Endothelial cell of umbilical vein (primary cell): ENCODE results near the gene APP. TPM values are rescaled to one million over a fixed set of nuclear protein-coding genes. Genes with fewer than 3 reads are reported as not detected.

Experiments
- BruUV-seq: library from RNA; stranded (reverse); fragments of 400-500 nt; replicated peaks from 2 replicates; lab custom pipeline; 2021; lab: Mats Ljungman, UMichigan
- CTCF ChIA-PET: fragments of 300-600, 350-600 bp; sonication (Branson Sonifier 250); formaldehyde crosslinking; loops from one replicate; lab custom pipeline; 2021; ENCODE audit warnings: antibody characterized with exemption, inconsistent platforms; lab: Charles Lee
- POLR2A ChIA-PET: fragments of 300-600, 350-600 bp; sonication (Branson Sonifier 250); formaldehyde crosslinking; loops from one replicate; lab custom pipeline; 2021; ENCODE audit warnings: antibody characterized with exemption, inconsistent platforms; lab: Charles Lee
- DNase-seq: peaks from one replicate; pipeline ENCODE4 v3.0.0-alpha.2; 2011; ENCODE audit warnings: low read depth, low spot score
- FAIRE-seq: peaks from 2 replicates; lab custom pipeline; 2011; peaks lifted over from hg19 to GRCh38; lab: Jason Lieb, UNC
- H2AFZ ChIP-seq: 2 replicates; pipeline ENCODE4 v1.6.0; 2012; ENCODE audit warnings: low read depth, low read length, control low read depth, inconsistent platforms
- H3K27ac ChIP-seq: 2 replicates; pipeline ENCODE4 v1.5.1; 2011; ENCODE audit warnings: low read depth, mild to moderate bottlenecking, control low read depth, low read length, moderate library complexity; ENCODE audit not compliant: insufficient read depth
- H3K27me3 ChIP-seq, 2 experiments: 2 replicates each; pipeline versions ENCODE4 v1.6.0 to v1.6.1; 2011; ENCODE audit warnings: low read length in 2 of 2, mixed read lengths in 1 of 2; ENCODE audit not compliant: control insufficient read depth in 2 of 2, insufficient read depth in 2 of 2
- H3K36me3 ChIP-seq, 2 experiments: 2 replicates in 1 of 2; 3 replicates in 1 of 2; pipeline ENCODE4 v1.5.1; 2011; ENCODE audit warnings: low read length in 2 of 2, mild to moderate bottlenecking in 1 of 2, moderate library complexity in 1 of 2; ENCODE audit not compliant: control insufficient read depth in 2 of 2, insufficient read depth in 2 of 2; ENCODE audit errors: extremely low read depth in 1 of 2
- H3K4me1 ChIP-seq: 3 replicates; pipeline ENCODE4 v1.5.1; 2011; ENCODE audit warnings: mild to moderate bottlenecking, low read length; ENCODE audit not compliant: control insufficient read depth, insufficient read depth; ENCODE audit errors: extremely low read depth
- H3K4me2 ChIP-seq: 2 replicates; pipeline ENCODE4 v1.6.1; 2011; ENCODE audit warnings: low read length, control low read depth, mixed read lengths; ENCODE audit not compliant: insufficient read depth
- H3K4me3 ChIP-seq, 3 experiments: fragments of 200-600 bp in 1 of 3; sonication (generic), shearing (Covaris generic) in 1 of 3; replicated peaks in 1 of 3; 2 replicates each; pipeline ENCODE4 v1.5.1; 2011 to 2016; ENCODE audit warnings: control low read depth in 3 of 3, low read length in 3 of 3, mild to moderate bottlenecking in 2 of 3, inconsistent platforms in 1 of 3, low read depth in 1 of 3, moderate library complexity in 1 of 3; ENCODE audit not compliant: insufficient read depth in 1 of 3
- H3K79me2 ChIP-seq: 2 replicates; pipeline ENCODE4 v1.6.0; 2012; ENCODE audit warnings: low read length, inconsistent platforms; ENCODE audit not compliant: control insufficient read depth, insufficient read depth
- H3K9ac ChIP-seq: replicated peaks from 2 replicates; pipeline ENCODE3; 2011; ENCODE audit warnings: low read length, control low read depth; ENCODE audit not compliant: insufficient read depth; ENCODE audit errors: extremely low read depth
- H3K9me1 ChIP-seq: replicated peaks from 3 replicates; pipeline ENCODE4 v1.6.0; 2011; ENCODE audit warnings: mild to moderate bottlenecking, low read length; ENCODE audit not compliant: control insufficient read depth, insufficient read depth; ENCODE audit errors: extremely low read depth
- H3K9me3 ChIP-seq: replicated peaks from 2 replicates; pipeline ENCODE4 v1.5.1; 2012; ENCODE audit warnings: low read length, inconsistent platforms; ENCODE audit not compliant: control insufficient read depth, insufficient read depth
- H4K20me1 ChIP-seq: replicated peaks from 2 replicates; pipeline ENCODE3; 2011; ENCODE audit warnings: mild to moderate bottlenecking, low read length; ENCODE audit not compliant: control insufficient read depth, insufficient read depth; ENCODE audit errors: extremely low read depth
- EZH2 ChIP-seq: IDR thresholded peaks from 2 replicates; pipeline ENCODE4 v1.6.1; 2012; ENCODE audit warnings: borderline replicate concordance, low read depth, mild to moderate bottlenecking, moderate library complexity, low read length, inconsistent platforms; ENCODE audit not compliant: severe bottlenecking
- FOS ChIP-seq: IDR thresholded peaks from 2 replicates; pipeline ENCODE4 v1.6.1; 2011; ENCODE audit warnings: mild to moderate bottlenecking, low read length, moderate library complexity, borderline replicate concordance; ENCODE audit not compliant: insufficient read depth
- GATA2 ChIP-seq: IDR thresholded peaks from 2 replicates; pipeline ENCODE4 v1.7.0; 2011; ENCODE audit warnings: low read depth, mild to moderate bottlenecking, moderate library complexity, mixed read lengths, low read length; ENCODE audit not compliant: insufficient read length, insufficient read depth
- JUN ChIP-seq: IDR thresholded peaks from 2 replicates; pipeline ENCODE4 v1.6.1; 2011; ENCODE audit warnings: borderline replicate concordance, low read depth; ENCODE audit not compliant: insufficient read length, insufficient read depth
- MAX ChIP-seq: IDR thresholded peaks from 2 replicates; pipeline ENCODE4 v1.6.1; 2011; ENCODE audit not compliant: insufficient read depth, insufficient read length
- MYC ChIP-seq: IDR thresholded peaks from one replicate; pipeline ENCODE4 v1.6.1; 2011; ENCODE audit warnings: mild to moderate bottlenecking, low read depth, low read length
- POLR2A ChIP-seq: IDR thresholded peaks from 2 replicates; pipeline ENCODE4 v1.6.1; 2012; ENCODE audit warnings: low read depth, mild to moderate bottlenecking, control low read depth, low read length
- POLR2AphosphoS5 ChIP-seq: IDR thresholded peaks from 2 replicates; pipeline ENCODE4 v1.6.1; 2012; ENCODE audit warnings: low read depth, mild to moderate bottlenecking, control low read depth, low read length, moderate library complexity; ENCODE audit not compliant: insufficient read depth
- dilution Hi-C: fragments of 300-500 bp; cut with MboI; formaldehyde crosslinking; loops from one replicate; pipeline ENCODE4 v1.15.0; 2019; ENCODE audit warnings: low sequenced_read_pairs; ENCODE audit not compliant: extremely low pct_ligation_motif_present
- intact Hi-C: fragments of 100-400 bp; cut with micrococcal nuclease; formaldehyde crosslinking; loops from one replicate; pipeline ENCODE4 v1.10.0; 2022
- polyA plus RNA-seq, 4 experiments: library from polyadenylated mRNA; depleted of rRNA in 3 of 4; stranded (reverse) in 3 of 4; unstranded in 1 of 4; fragments of >200 nt; gene quantifications; 2 replicates each; pipeline versions ENCODE4 v1.2.1 to v1.2.3, GENCODE V29; 2011 to 2012; ENCODE audit warnings: missing spikeins in 1 of 4
- total RNA-seq: library from RNA; stranded (reverse); gene quantifications from 2 replicates; pipeline ENCODE4 v1.2.3, GENCODE V29; 2021
- TF ChIP-seq, protein P1 (sequence below), 2 donors: IDR thresholded peaks; 1 replicate in 1 of 2; 2 replicates in 1 of 2; pipeline ENCODE4 v1.5.1; 2011; ENCODE audit warnings: low read length in 2 of 2, mild to moderate bottlenecking in 2 of 2, moderate library complexity in 2 of 2, control low read depth in 1 of 2, inconsistent platforms in 1 of 2, low read depth in 1 of 2; ENCODE audit not compliant: insufficient read depth in 1 of 2; ENCODE audit errors: extremely low read depth in 1 of 2

The APP gene
- total and polyA plus RNA-seq, 2 donors (not counting 3 experiments of a cell fraction or from before 2014, with no cell fraction given), result 914 to 928 TPM

GRCh38 chr21:26097475-26097874, 73.1 kb downstream of the APP start:
- Histone ChIP-seq H3K4me3 (no peak overlapping the region), H3K27ac (no peak overlapping the region), H3K4me2 (no peak overlapping the region), H4K20me1 (peaks cover 12% of the 10 kb centered on the region), H3K9ac (no peak overlapping the region), H3K9me1 (no peaks in the 10 kb centered on the region), H3K79me2 (peaks cover 86% of the 10 kb centered on the region), H2AFZ (no peak overlapping the region), H3K27me3 (no peaks in the 10 kb centered on the region), H3K4me1 (peaks cover 6% of the 10 kb centered on the region), H3K36me3 (peaks cover 0 to 2% of the 10 kb centered on the region in 2 experiments), H3K9me3 (no peaks in the 10 kb centered on the region)
- intact Hi-C loops, result no loop called here
- BruUV-seq, result no TSS peak
- no peak for DNase-seq
- TF ChIP-seq MAX, result no peak
- TF ChIP-seq POLR2A, result no peak
- TF ChIP-seq, protein P1, sequence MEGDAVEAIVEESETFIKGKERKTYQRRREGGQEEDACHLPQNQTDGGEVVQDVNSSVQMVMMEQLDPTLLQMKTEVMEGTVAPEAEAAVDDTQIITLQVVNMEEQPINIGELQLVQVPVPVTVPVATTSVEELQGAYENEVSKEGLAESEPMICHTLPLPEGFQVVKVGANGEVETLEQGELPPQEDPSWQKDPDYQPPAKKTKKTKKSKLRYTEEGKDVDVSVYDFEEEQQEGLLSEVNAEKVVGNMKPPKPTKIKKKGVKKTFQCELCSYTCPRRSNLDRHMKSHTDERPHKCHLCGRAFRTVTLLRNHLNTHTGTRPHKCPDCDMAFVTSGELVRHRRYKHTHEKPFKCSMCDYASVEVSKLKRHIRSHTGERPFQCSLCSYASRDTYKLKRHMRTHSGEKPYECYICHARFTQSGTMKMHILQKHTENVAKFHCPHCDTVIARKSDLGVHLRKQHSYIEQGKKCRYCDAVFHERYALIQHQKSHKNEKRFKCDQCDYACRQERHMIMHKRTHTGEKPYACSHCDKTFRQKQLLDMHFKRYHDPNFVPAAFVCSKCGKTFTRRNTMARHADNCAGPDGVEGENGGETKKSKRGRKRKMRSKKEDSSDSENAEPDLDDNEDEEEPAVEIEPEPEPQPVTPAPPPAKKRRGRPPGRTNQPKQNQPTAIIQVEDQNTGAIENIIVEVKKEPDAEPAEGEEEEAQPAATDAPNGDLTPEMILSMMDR (IDR thresholded peaks at IDR 0.05; ENCODE audit: extremely low read depth in 1 of 2, insufficient read depth in 1 of 2, low read depth in 1 of 2, low read length in 2 of 2), result no peak
- dilution Hi-C loops, result no loop called here
- FAIRE-seq, result no peak
- POLR2A ChIA-PET, result no interaction called here
- CTCF ChIA-PET, result no interaction called here

GRCh38 chr21:26096494-26097371, 73.8 kb downstream of the APP start:
- peaks cover 13% of the 10 kb centered on the region for H4K20me1 ChIP-seq
- no peak overlapping the region for H3K4me3 ChIP-seq
- peaks cover 0 to 2% of the 10 kb centered on the region in 2 experiments for H3K36me3 ChIP-seq
- H3K9me1 ChIP-seq, result no peaks in the 10 kb centered on the region
- H3K27me3 ChIP-seq, result no peaks in the 10 kb centered on the region
- peaks cover 8% of the 10 kb centered on the region for H3K4me1 ChIP-seq
- DNase-seq (no peak), FAIRE-seq (no peak)
- peaks cover 91% of the 10 kb centered on the region for H3K79me2 ChIP-seq
- no peak overlapping the region for H3K27ac ChIP-seq
- H2AFZ ChIP-seq, result no peak overlapping the region
- ChIA-PET CTCF (no interaction called here), POLR2A (no interaction called here)
- no peak overlapping the region for H3K9ac ChIP-seq
- BruUV-seq, result no TSS peak
- intact Hi-C loops, result no loop called here
- dilution Hi-C loops, result no loop called here
- no peaks in the 10 kb centered on the region for H3K9me3 ChIP-seq
- TF ChIP-seq MAX (no peak), EZH2 (no peak), GATA2 (no peak), MYC (no peak), POLR2A (no peak), FOS (no peak), POLR2AphosphoS5 (no peak), JUN (no peak)
- TF ChIP-seq, protein P1 (IDR thresholded peaks at IDR 0.05; ENCODE audit: extremely low read depth in 1 of 2, insufficient read depth in 1 of 2, low read depth in 1 of 2, low read length in 2 of 2), result no peak
- no peak overlapping the region for H3K4me2 ChIP-seq
